Islet of Langerhans (tissue), 1 donor: ENCODE measurements around the gene MICU2.
A peak's percentile ranks its signal among the peaks of the same experiment; 100 is the strongest.

ENCODE experiments used
- FAIRE-seq: peaks from one replicate; lab custom pipeline; 2011; peaks lifted over from hg19 to GRCh38; lab: Jason Lieb, UNC

Gene MICU2

DNA sequence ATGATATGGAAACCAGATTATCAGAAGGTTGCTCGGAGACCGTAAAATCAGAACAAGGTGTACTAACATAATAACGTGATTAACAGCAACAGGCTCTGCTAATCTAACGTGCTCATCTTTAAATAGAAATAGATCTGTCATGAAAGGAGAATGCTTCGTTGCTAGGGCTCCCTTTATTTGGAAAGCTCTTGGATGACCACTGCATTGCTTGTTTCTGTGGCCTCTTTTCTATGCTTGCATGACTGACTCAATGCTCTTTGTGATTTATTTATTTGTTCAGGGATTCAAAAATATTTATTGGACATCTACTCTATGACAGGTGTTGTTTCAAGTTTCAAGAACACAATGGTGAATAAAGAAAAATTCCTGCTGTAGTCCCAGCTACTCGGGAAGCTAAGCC, 122.6 kb downstream of the MICU2 start:
- peak; percentile 93 for FAIRE-seq

DNA sequence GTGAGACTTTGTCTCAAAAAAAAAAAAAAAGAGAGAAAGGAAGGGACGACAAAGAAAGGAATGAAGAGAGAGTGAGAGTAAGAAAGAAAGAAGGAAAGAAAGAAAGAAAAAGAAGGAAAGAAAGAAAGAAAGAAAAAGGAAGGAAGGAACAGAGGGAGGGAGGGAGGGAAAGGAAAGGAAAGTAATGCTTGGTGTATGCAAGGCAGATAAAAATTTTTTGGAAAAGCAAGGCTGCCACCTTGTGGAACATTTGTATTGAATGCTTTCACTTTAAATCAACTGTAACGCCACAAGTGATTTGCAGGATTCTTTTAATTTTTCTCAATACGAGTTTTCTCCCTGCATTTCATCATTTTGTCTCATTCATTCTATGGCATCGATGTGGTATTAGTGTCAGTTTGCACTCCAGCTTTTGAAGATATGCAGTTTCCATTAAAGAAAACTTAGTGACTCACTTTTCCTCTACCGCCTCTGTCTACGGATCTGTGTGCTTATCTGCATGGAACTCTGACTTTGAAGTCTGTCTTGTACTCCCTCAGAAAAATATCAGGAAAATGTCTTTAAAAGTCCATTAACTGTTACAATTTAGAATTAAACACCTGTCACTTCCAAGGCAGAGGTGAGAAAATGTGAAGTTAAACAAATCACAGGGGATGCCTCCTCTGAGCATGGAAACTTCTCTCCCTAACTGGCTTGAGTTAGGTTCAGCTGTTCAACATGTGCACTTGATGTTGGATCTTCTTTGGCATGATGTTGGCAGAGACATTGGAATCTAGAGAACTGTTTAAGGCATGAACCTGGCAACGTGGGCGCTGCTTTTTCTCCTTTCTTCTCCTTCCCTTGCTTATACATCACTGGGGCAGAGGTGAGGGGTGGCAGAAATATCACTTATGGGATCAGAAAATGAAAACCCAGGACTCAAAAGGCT, 124.8 kb downstream of the MICU2 start:
- FAIRE-seq: peak; percentile 99

GRCh38 chr13:21476893-21477472, 127.0 kb downstream of the MICU2 start:
- peak; percentile 65 for FAIRE-seq

- FAIRE-seq: no peak
Measured at GRCh38 chr13:21475115-21475514, 128.9 kb downstream of the MICU2 start.

GRCh38 chr13:21470785-21471184, 133.2 kb downstream of the MICU2 start:
- FAIRE-seq: no peak

DNA sequence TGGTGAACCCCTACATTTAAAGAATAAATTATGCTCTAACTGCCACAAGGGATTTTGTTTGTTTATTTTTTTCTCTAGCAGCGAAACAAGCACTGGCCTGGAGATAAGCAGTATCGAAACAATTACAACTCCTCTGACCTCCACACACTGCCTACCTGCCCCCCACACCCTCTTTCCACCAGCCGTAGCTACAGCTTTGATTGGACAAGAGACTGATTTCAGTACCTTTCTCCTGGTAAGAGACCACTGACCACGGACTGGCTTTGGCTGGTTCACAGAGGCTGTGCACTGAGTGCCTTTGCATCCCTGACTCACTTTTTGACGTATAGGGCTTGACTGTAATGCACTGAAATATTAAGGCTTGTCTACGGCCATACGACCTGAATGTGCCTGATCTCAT, 137.4 kb downstream of the MICU2 start:
- FAIRE-seq: no peak

GRCh38 chr13:21465710-21466160, 138.2 kb downstream of the MICU2 start:
- FAIRE-seq: no peak

- no peak for FAIRE-seq
Measured at GRCh38 chr13:21463424-21463823, 140.5 kb downstream of the MICU2 start.

DNA sequence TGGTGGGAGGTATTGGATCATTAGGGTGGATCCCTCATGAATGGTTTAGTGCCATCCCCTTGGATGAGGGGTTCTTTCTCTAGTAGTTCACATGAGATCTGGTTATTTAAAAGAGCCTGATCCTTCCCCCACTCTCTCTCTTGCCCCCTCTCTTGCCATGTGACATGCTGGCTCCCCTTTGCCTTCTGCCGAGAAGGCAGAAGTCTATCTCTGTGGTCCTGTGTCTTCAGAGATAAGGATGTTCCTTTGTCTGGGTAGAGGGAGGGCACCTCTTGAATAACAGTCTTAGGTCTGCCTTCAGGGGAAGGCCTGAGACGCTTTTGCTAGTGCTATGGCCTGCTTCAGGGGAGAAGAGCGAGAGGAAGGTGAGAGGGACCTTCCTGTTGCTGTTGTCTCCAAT, 142.8 kb downstream of the MICU2 start:
- FAIRE-seq: no peak

DNA sequence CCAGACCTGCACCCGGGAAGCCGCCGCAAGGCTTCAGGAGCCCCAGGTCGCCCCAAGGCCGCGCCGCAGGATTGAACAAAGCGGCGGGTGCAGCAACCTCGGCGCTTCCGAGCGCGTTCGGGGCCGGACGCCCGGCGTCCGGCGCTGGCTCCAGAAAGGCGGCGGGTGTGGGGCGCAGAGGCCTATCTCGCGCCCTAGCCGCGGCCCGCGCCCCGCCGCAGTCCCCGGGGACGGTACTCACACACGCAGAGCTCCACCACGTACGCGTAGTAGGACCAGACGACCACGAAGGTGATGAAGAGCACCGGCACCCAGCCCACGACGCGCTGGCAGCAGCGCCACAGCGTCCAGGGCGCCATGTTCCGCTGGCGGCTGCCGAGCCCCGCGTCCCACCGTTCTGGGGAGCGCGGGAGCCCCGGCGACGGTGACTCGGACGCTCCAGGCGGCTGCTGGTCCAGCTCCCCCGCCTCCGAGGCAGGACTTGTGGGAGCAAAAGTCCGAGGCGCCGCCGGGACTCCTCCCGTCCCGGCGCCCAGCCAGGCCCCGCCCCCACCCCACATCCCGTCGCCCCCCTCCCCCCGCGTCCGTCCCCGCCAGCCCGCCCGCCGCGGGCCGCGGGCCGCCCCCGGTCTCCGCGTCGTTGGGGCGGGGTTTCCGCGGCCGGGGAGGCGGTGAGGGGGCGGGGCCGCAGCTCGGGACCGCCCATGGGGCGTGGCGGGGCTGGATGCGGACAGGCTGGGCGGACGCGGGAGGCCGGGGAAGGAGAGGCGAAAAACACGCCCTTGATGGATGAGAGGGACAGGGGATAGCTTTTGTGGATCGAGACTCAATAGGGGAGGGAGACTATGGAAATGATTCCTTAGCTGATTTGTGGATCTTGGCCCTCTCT, 144.9 kb downstream of the MICU2 start, which contains the start of gene ZDHHC20:
TSS of gene ZDHHC20 (minus strand) at position 491 of the 889 bp plus-strand sequence. CDS start at position 359, 132 bp downstream.
- no peak for FAIRE-seq

DNA sequence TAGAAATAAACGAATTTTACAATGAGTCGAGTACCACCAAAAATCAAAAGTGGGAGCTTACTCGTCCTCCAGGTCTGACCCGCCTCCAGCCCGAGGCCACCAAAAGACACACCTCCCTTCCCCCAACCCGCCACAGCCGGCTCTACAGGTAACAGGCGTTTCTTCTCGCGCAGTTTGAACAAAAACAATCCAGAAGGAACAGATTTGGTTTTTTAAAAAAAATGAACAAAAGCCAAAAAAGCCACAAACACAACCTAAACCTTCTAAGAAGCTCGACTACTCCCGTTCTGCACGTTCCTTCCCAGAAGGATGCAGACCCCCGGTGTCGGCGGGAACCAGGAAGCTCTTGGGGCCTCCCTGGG, 145.5 kb downstream of the MICU2 start:
- no peak for FAIRE-seq

DNA sequence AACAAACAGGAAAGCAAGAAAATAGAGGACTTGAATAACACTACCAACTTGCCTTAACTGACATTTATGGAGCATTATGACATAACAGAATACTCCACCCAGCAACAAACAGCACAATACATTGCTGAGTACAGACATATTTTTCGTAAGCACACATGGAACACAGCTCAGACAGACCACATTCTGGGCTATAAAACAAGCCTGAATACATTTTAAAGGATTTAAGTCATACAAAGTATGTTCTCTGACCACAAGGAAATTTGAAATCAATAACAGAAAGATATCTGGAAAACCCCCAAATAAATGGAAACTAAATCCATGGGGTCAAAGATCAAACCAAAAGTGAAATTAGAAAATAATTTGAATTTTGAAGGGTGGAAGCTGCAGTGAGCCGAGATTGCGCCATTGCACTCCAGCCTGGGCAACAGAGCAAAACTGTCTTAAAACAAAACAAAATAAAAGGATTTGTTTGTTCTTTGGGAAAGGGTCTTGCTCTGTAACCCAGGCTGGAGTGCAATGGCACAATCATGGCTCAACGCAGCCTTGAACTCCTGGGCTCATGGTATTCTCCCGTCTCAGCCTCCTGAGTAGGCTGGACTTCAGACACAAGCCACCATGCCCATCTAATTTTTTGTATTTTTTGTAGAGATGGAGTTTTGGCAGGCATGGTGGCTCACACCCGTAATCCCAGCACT, 150.4 kb downstream of the MICU2 start:
- no peak for FAIRE-seq

- FAIRE-seq: no peak
Measured at GRCh38 chr13:21450936-21451335, 153.0 kb downstream of the MICU2 start.

- no peak for FAIRE-seq
Measured at GRCh38 chr13:21446656-21447055, 157.3 kb downstream of the MICU2 start.

- FAIRE-seq: no peak
Measured at GRCh38 chr13:21445759-21446158, 158.2 kb downstream of the MICU2 start.

DNA sequence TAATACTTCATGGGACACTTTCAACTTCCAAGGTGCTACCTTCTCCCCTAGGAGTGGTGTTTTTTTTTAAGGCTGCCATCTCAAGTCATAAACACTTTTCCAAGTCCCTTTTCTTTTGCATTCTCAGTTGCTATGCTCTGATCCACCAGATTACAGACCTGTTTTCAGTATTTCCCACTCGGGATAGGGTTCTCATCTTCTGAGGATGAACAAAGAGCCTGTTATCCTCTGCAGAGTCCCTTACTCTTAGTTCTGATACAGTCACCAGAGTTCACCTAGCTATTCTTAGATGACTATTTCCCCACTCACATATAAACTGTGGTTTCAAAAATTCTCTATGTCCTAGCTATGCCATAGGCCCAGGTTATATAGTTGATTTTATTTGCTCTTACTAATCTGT, 160.8 kb downstream of the MICU2 start:
- FAIRE-seq: no peak
